UCSD-AML1 (cell line): ENCODE data around the gene PSMG1.
A peak's percentile ranks its signal among the peaks of the same experiment; 100 is the strongest.
"Not testable (repeated sequence)": the region's sequence is repeated elsewhere in the genome, so short reads cannot be mapped to it uniquely, and the experiment has no call there.

Experiments used
- DNase-seq: peaks from one replicate; lab custom pipeline; 2025; ENCODE audit not compliant: unreplicated experiment; lab: John Stamatoyannopoulos, UW

The PSMG1 gene, protein sequence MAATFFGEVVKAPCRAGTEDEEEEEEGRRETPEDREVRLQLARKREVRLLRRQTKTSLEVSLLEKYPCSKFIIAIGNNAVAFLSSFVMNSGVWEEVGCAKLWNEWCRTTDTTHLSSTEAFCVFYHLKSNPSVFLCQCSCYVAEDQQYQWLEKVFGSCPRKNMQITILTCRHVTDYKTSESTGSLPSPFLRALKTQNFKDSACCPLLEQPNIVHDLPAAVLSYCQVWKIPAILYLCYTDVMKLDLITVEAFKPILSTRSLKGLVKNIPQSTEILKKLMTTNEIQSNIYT

GRCh38 chr21:39183272-39184049, at the start of gene PSMG1:
TSS of gene PSMG1 (minus strand) at chr21:39183451. CDS start at chr21:39183385, 66 bp downstream.
- DNase-seq, result peak; percentile 97

DNA sequence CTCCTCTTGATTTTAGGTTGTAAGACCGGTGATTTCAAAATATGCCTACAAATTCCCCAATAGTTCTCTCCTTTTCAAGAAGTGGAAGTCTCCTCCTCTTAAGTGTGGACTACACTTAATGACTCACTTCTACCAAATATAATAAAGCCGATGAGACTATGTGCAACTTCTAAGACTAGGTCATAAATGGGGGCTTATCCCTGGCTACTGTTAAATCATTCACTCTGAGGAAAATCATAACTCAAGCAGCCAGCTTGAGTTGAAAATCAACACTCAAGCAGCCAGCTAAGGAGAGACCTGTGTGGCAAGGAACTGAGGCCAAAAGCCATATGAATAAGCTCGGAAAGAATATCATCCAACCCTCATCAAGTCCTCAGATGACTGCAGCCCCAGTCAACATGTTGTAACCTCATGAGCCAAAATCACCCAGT, 49.6 kb upstream of the PSMG1 start:
- no peak for DNase-seq

- no peak for DNase-seq
Observed at GRCh38 chr21:39224930-39225329, 41.7 kb upstream of the PSMG1 start.

DNA sequence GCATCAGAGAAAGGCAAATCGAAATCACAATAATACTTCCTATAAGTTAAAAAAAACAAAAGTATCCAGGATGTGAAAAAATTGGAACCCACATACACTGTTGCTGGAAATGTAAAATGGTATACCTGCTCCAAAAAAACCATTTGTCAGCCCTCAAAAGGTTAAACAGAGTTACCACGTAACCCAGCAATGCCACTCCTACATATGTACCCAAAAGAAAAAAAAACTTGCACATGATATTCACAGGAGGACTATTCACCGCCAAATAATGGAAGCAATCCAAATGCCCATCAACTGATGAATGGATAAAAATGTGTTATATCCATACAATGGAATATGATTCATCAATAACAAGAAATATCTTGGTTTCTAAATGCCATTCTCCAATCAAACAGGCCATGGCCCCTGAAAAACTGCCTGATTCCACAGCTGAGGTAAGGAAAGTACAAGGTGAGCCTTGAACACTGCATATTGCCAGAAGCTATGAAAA, 38.8 kb upstream of the PSMG1 start:
- no peak for DNase-seq

DNA sequence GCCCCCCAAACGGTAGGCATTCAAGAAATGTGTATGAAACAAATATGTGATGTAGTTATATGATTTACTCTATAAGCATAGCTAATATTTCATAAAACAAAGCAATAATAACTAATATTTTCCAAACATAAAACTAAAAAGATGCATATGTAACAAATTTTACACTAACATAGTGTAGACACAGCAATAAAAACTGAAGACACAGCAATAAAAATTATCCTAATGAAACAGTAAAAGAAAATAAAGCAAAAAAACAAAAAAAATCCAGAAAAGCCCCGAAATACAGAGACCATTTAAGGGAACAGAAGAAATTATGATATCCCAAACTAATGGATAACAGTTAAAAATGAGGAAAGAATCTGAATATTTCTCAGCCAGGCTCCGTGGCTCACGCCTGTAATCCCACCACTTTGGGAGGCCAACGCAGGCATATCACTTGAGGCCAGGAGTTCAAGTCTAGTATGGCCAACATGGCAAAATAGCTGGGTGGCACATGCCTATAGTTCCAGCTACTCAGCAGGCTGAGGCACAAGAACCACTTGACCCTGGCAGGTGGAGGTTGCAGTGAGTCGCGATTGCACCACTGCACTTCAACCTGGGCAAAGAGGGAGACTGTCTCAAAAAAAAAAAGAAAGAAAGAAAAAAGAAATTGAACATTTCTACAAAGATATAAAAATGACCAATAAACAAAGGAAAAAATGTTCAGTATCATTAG, 38.2 kb upstream of the PSMG1 start:
- no peak for DNase-seq

DNA sequence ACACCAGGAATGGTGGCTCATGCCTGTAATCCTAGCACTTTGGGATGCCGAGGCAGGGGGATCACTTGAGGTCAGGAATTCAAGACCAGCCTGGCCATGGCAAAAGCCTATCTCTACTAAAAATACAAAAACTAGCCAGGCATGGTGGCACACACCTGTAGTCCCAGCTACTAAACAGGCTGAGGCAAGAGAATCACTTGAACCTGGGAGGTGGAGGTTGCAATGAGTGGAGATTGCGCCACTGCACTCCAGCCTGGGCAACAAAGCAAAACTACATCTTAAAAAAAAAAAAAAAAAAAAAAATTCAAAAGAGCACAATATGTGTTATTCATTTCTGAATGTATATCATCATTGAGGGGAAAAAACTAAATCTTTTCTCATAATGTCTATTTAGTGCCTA, 37.6 kb upstream of the PSMG1 start:
- not testable (repeated sequence) for DNase-seq

- no peak for DNase-seq
Observed at GRCh38 chr21:39220150-39220549, 36.9 kb upstream of the PSMG1 start.

- DNase-seq, result no peak
Observed at GRCh38 chr21:39218082-39218409, 34.8 kb upstream of the PSMG1 start.

- no peak for DNase-seq
Observed at GRCh38 chr21:39217356-39218081, 34.3 kb upstream of the PSMG1 start.

DNA sequence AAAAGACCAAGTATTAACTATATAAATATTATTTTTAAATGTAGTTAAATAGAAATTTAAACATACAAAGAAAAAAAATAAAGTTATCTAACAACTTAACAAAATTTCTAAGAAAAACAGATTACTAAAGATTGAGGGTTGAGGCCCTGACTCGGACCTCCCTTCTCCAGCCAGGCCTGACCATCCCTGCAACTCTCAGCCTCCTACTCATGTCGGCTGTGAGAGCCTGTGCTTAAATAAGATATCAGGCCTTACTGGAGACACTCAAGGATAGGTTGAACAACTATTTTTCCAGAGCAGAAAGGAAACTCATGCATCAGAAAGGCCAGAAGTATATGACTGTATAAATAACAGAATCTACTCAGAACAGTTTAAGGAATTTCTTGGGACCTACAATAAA, 33.0 kb upstream of the PSMG1 start:
- no peak for DNase-seq

DNA sequence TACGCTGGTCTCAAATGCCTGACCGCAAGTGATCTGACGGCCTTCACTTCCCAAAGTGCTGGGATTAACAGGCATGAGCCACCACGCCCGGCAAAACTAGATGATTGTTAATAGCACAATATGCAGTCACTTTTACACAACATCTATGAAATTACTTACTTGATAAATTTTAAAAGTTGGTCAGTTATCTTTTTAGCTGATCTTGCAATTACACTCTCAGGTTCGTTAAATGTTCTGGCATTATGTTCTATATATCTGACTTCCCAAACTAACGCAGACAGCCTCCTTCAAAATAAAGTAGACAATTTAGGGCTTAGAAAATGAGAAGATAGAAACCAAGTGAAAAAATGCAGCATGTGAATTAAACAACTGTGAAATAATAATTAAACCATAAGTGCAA, 31.8 kb upstream of the PSMG1 start:
- DNase-seq, result no peak

- DNase-seq, result no peak
Observed at GRCh38 chr21:39209334-39209688, 26.1 kb upstream of the PSMG1 start.

GRCh38 chr21:39208624-39209333, 25.5 kb upstream of the PSMG1 start:
- no peak for DNase-seq

- DNase-seq, result no peak
Observed at GRCh38 chr21:39204134-39204533, 20.9 kb upstream of the PSMG1 start.

DNA sequence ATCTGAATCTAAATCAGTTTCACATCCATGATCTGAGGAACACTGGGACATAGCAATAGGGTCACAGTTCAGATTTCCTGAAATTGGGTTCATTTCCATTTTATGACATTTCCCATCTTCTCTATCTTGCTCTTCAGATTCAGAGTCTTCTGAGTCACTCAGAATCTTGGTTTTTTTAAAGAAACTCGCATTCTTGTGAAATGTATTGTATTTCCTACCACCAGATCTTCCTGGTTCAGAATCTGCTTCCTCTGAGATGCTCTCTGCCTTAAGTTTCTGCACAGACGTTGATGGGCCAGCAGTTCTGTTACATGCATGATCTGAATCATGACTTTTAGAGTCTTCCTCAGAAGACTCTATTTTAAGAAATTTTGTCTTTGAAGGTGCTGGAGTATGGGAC, 15.5 kb upstream of the PSMG1 start:
- no peak for DNase-seq

DNA sequence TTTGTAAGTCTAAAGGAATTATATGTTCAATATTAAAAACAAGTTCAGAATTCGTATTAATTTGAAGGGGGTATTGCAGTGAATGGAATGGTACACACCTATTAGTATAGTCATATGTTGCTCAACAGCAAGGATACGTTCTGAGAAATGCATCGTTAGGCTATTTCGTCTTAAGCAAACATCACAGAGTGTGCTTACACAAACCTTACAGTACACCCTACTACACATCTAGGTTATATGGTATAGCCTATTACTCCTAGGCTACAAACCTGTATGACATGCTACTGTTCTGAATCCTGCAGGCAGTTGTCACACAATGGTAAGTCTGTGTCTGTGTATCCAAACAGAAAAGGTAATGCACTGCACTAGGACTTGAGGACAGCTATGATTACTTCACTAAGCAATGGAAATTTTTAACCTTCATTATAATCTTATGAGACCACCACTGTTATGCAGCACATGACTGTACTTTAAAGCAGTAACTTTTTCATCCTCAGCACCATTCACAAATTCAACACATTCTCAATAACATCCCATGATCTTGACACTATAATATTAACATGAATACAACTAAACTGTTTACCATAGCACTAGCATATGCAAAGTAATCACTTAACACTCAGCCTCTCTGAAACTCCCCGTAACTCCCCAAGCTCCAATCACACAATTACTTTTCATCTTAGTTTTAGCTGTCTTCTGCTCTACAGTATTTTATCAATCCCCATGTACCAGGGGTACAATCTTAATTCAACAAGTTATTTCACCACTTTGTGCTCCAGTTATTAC, 14.4 kb upstream of the PSMG1 start:
- no peak for DNase-seq

GRCh38 chr21:39196838-39197237, 13.6 kb upstream of the PSMG1 start:
- no peak for DNase-seq

- no peak for DNase-seq
Observed at GRCh38 chr21:39196310-39196709, 13.1 kb upstream of the PSMG1 start.

DNA sequence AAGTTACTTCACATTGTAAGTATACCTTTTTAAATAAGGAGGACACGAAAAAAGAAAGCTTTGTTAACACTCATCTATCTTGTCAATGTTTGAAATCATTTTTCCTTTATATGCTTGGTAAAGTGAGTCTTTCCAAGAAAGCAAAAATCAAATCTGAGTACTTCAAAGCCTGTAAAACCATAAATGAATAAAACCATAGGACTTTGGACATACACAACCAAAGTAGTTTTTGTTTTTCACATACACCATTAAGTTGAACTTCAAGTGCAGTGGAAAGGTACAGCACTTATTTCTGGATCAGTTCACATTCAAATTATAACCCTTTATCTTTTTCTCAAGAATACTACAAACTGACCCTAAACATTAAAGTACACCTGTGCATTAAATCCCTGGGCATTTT, 10.1 kb upstream of the PSMG1 start:
- no peak for DNase-seq
